Activated naive CD4-positive, alpha-beta T cell treated with anti-CD3 and anti-CD28 coated beads for 36 hours (primary cell): ENCODE results near the gene TFAP2D. TPM values are rescaled to one million over a fixed set of nuclear protein-coding genes. Genes with fewer than 3 reads are reported as not detected.

Experiments
- CTCF ChIA-PET: fragments of 350-600 bp; sonication (Branson Sonifier 250); formaldehyde crosslinking; loops from one replicate; lab custom pipeline; 2021; ENCODE audit warnings: antibody characterized with exemption; lab: Charles Lee
- DNase-seq: peaks from one replicate; pipeline ENCODE4 v3.0.0-alpha.2; 2020
- H3K27ac Mint-ChIP-seq: one replicate; pipeline ENCODE4 v1.8.0; 2021; ENCODE audit warnings: mild to moderate bottlenecking, mixed read lengths
- H3K27me3 Mint-ChIP-seq: one replicate; pipeline ENCODE4 v1.8.0; 2021; ENCODE audit warnings: low read depth, mixed read lengths
- H3K36me3 Mint-ChIP-seq: one replicate; pipeline ENCODE4 v1.8.0; 2021; ENCODE audit warnings: low read depth, mixed read lengths
- H3K4me1 Mint-ChIP-seq: one replicate; pipeline ENCODE4 v1.8.0; 2021; ENCODE audit warnings: low read depth, mixed read lengths
- H3K4me3 Mint-ChIP-seq: one replicate; pipeline ENCODE4 v1.8.0; 2021; ENCODE audit warnings: mild to moderate bottlenecking, moderate library complexity, mixed read lengths
- H3K9me3 Mint-ChIP-seq: one replicate; pipeline ENCODE4 v1.8.0; 2021; ENCODE audit warnings: mixed read lengths
- intact Hi-C: fragments of 100-400 bp; cut with micrococcal nuclease; formaldehyde crosslinking; loops from one replicate; pipeline ENCODE4 v1.15.1; 2023
- total RNA-seq, 2 experiments: library from RNA; stranded (reverse); gene quantifications; one replicate each; pipeline ENCODE4 v1.2.3, GENCODE V29; 2021

The TFAP2D gene
- total RNA-seq, 2 experiments from 2014 or later, result not detected

- no peak for DNase-seq
- Mint-ChIP-seq H3K27ac (no peak overlapping the region), H3K4me3 (no peak overlapping the region), H3K9me3 (no peaks in the 10 kb centered on the region), H3K27me3 (peaks cover 90% of the 10 kb centered on the region), H3K36me3 (no peaks in the 10 kb centered on the region), H3K4me1 (peaks cover 11% of the 10 kb centered on the region)
- intact Hi-C loops, result loop anchor here (5.0 kb wide), 1 partner anchor 100 kb away; no protein-coding TSS in a partner anchor
- CTCF ChIA-PET, result interaction anchor here (0.8 kb wide), 1 partner anchor 9 kb away, joined by 3 read pairs; no protein-coding TSS in a partner anchor
These were observed 108.8 kb downstream of the TFAP2D start for GRCh38 chr6:50822078-50822476.

Other genes with a start within 250 kb of the TFAP2D start
- not detected for gene TFAP2B, start 105.3 kb downstream of the TFAP2D start, total RNA-seq